Mesendoderm (in vitro differentiated cells): ENCODE results near the gene SPNS3.

Source experiments
- DNase-seq: peaks from one replicate; pipeline ENCODE4 v3.0.0; 2013
- H2AK5ac ChIP-seq: 2 replicates; pipeline ENCODE4 v1.6.1; 2013; ENCODE audit warnings: low read length, inconsistent platforms
- H2BK120ac ChIP-seq: 2 replicates; pipeline ENCODE4 v1.6.1; 2013; ENCODE audit warnings: low read depth, mild to moderate bottlenecking, low read length, moderate library complexity, mixed read lengths
- H2BK15ac ChIP-seq: replicated peaks from 2 replicates; pipeline ENCODE4 v1.6.1; 2013; ENCODE audit warnings: low read depth, mild to moderate bottlenecking, moderate library complexity
- H2BK5ac ChIP-seq: 2 replicates; pipeline ENCODE4 v1.6.1; 2013; ENCODE audit warnings: low read length, inconsistent platforms
- H3K18ac ChIP-seq: 2 replicates; pipeline ENCODE4 v1.6.1; 2013; ENCODE audit warnings: mild to moderate bottlenecking, low read length, mixed read lengths
- H3K23ac ChIP-seq: one replicate; pipeline ENCODE4 v1.6.1; 2013; ENCODE audit warnings: low read length
- H3K27ac ChIP-seq: 2 replicates; pipeline ENCODE4 v1.5.1; 2013; ENCODE audit warnings: low read depth, mild to moderate bottlenecking, inconsistent platforms, low read length, moderate library complexity
- H3K27me3 ChIP-seq: 2 replicates; pipeline ENCODE4 v1.6.1; 2013; ENCODE audit warnings: low read length, control low read depth, mild to moderate bottlenecking, inconsistent platforms; ENCODE audit not compliant: insufficient read depth, poor library complexity
- H3K36me3 ChIP-seq: 2 replicates; pipeline ENCODE4 v1.6.1; 2013; ENCODE audit warnings: low read length, inconsistent platforms; ENCODE audit not compliant: control insufficient read depth, insufficient read depth
- H3K4ac ChIP-seq: one replicate; pipeline ENCODE4 v1.6.1; 2013; ENCODE audit warnings: low read depth, mild to moderate bottlenecking, low read length, moderate library complexity
- H3K4me1 ChIP-seq: 2 replicates; pipeline ENCODE4 v1.6.1; 2013; ENCODE audit warnings: low read depth, low read length, inconsistent platforms; ENCODE audit not compliant: control insufficient read depth
- H3K4me2 ChIP-seq: 2 replicates; pipeline ENCODE4 v1.6.1; 2013; ENCODE audit warnings: low read length
- H3K4me3 ChIP-seq: 2 replicates; pipeline ENCODE4 v1.5.1; 2013; ENCODE audit warnings: mild to moderate bottlenecking, low read length
- H3K56ac ChIP-seq: one replicate; pipeline ENCODE4 v1.6.1; 2013; ENCODE audit warnings: low read length
- H3K79me1 ChIP-seq: 2 replicates; pipeline ENCODE4 v1.6.1; 2013; ENCODE audit warnings: low read length, inconsistent platforms
- H3K79me2 ChIP-seq: 2 replicates; pipeline ENCODE4 v1.6.1; 2013; ENCODE audit warnings: mild to moderate bottlenecking, low read length; ENCODE audit not compliant: control insufficient read depth, insufficient read depth
- H3K9ac ChIP-seq: 2 replicates; pipeline ENCODE4 v1.6.1; 2013; ENCODE audit warnings: low read length, inconsistent platforms
- H4K5ac ChIP-seq: one replicate; pipeline ENCODE4 v1.6.1; 2013; ENCODE audit warnings: low read length
- H4K8ac ChIP-seq: one replicate; pipeline ENCODE4 v1.6.1; 2013; ENCODE audit warnings: low read depth, mild to moderate bottlenecking, control low read depth, low read length, moderate library complexity
- WGBS: extraction: QIAGEN DNeasy Blood & Tissue Kit; methylation state at CpG from one replicate; pipeline ENCODE4 v1.1.7; 2013; ENCODE audit warnings: low lambda C conversion rate, missing lambda C conversion rate; ENCODE audit not compliant: insufficient coverage; ENCODE audit errors: extremely low coverage; 5-methylcytosine and 5-hydroxymethylcytosine counted together

The SPNS3 gene

GRCh38 chr17:4535667-4536258, 102.0 kb downstream of the SPNS3 start:
- H4K5ac ChIP-seq: no peak overlapping the region
- H3K4me3 ChIP-seq: no peak overlapping the region
- no peak overlapping the region for H3K27ac ChIP-seq
- no peak overlapping the region for H2BK120ac ChIP-seq
- peaks cover 6% of the 10 kb centered on the region for H3K36me3 ChIP-seq
- no CpG with 5 or more reads among the region's 19 CpGs for WGBS
- peak overlapping the region; percentile 80 for H3K23ac ChIP-seq
- DNase-seq: peak; percentile 25
- no peak overlapping the region for H3K4ac ChIP-seq
- H2BK5ac ChIP-seq: no peak overlapping the region
- H3K56ac ChIP-seq: peak overlapping the region; percentile 76
- H3K27me3 ChIP-seq: no peaks in the 10 kb centered on the region
- H3K4me1 ChIP-seq: peaks cover 3% of the 10 kb centered on the region
- no peak overlapping the region for H3K18ac ChIP-seq
- H3K4me2 ChIP-seq: no peak overlapping the region
- H3K79me2 ChIP-seq: no peaks in the 10 kb centered on the region
- peak overlapping the region; percentile 61 for H3K9ac ChIP-seq
- H2BK15ac ChIP-seq: no peak overlapping the region
- H3K79me1 ChIP-seq: no peaks in the 10 kb centered on the region
- no peak overlapping the region for H4K8ac ChIP-seq
- no peak overlapping the region for H2AK5ac ChIP-seq

GRCh38 chr17:4536259-4536741, 102.6 kb downstream of the SPNS3 start:
- Histone ChIP-seq H4K5ac (no peak overlapping the region), H3K79me2 (no peaks in the 10 kb centered on the region), H4K8ac (no peak overlapping the region), H3K4ac (no peak overlapping the region), H3K4me3 (no peak overlapping the region), H3K27ac (no peak overlapping the region), H3K18ac (no peak overlapping the region), H3K23ac (peak overlapping the region; percentile 80), H2AK5ac (no peak overlapping the region), H3K56ac (peak overlapping the region; percentile 76), H2BK5ac (no peak overlapping the region), H3K79me1 (no peaks in the 10 kb centered on the region), H2BK120ac (no peak overlapping the region), H3K36me3 (peaks cover 7% of the 10 kb centered on the region), H3K4me1 (peaks cover 3% of the 10 kb centered on the region), H3K27me3 (no peaks in the 10 kb centered on the region), H3K9ac (peak overlapping the region; percentile 61), H3K4me2 (peak overlapping the region; percentile 44), H2BK15ac (no peak overlapping the region)
- DNase-seq: peak; percentile 65
- no CpG with 5 or more reads among the region's 19 CpGs for WGBS

GRCh38 chr17:4536742-4537411, 103.1 kb downstream of the SPNS3 start:
- peak; percentile 34 for DNase-seq
- no peaks in the 10 kb centered on the region for H3K27me3 ChIP-seq
- no peak overlapping the region for H2BK5ac ChIP-seq
- H3K36me3 ChIP-seq: peaks cover 11% of the 10 kb centered on the region
- no peak overlapping the region for H3K9ac ChIP-seq
- peaks cover 3% of the 10 kb centered on the region for H3K4me1 ChIP-seq
- H2BK15ac ChIP-seq: no peak overlapping the region
- no peaks in the 10 kb centered on the region for H3K79me2 ChIP-seq
- no peak overlapping the region for H3K4me3 ChIP-seq
- no peak overlapping the region for H3K23ac ChIP-seq
- peak overlapping the region; percentile 12 for H3K56ac ChIP-seq
- H3K4me2 ChIP-seq: no peak overlapping the region
- no CpG with 5 or more reads among the region's 18 CpGs for WGBS
- H3K79me1 ChIP-seq: no peaks in the 10 kb centered on the region
- no peak overlapping the region for H3K27ac ChIP-seq
- H4K8ac ChIP-seq: no peak overlapping the region
- no peak overlapping the region for H2AK5ac ChIP-seq
- H4K5ac ChIP-seq: no peak overlapping the region
- H3K4ac ChIP-seq: no peak overlapping the region
- H2BK120ac ChIP-seq: no peak overlapping the region
- H3K18ac ChIP-seq: no peak overlapping the region
